ENCODE measurements around the gene CFI. TPM values are rescaled to one million over a fixed set of nuclear protein-coding genes. Genes with fewer than 3 reads are reported as not detected.
"Not testable (repeated sequence)": the region's sequence is repeated elsewhere in the genome, so short reads cannot be mapped to it uniquely, and the experiment has no call there.

The CFI gene
- total RNA-seq, 2 donors from 2014 or later = not detected

- no peaks in the 10 kb centered on the region for H3K9me3 Mint-ChIP-seq
- ATAC-seq (peak; percentile 97 to 99), DNase-seq (ENCODE audit: low spot score) (peak; percentile 91)
- peak within 1 kb of the TSS; percentile 98 to 99 for H3K27ac Mint-ChIP-seq
- peaks cover 0 to 8% of the 10 kb centered on the region in 2 donors for H3K27me3 Mint-ChIP-seq
- peaks cover 35 to 39% of the 10 kb centered on the region in 2 donors for H3K4me1 Mint-ChIP-seq (ENCODE audit: low read depth in 2 of 2)
- H3K4me3 Mint-ChIP-seq = peak within 1 kb of the TSS; percentile 99
- H3K36me3 Mint-ChIP-seq = peaks cover 42% of the 10 kb centered on the region
Measured at GRCh38 chr4:109815151-109816081, 13.6 kb upstream of the CFI start, which contains the start of gene GAR1. GAR1 (plus strand) TSS chr4:109815762; CDS start chr4:109816165, 403 bp downstream.

- ATAC-seq (no peak), DNase-seq (ENCODE audit: low spot score) (no peak)
- Mint-ChIP-seq H3K4me3 (no peak overlapping the region), H3K27ac (no peak overlapping the region), H3K27me3 (peaks cover 12 to 16% of the 10 kb centered on the region in 2 donors), H3K9me3 (no peaks in the 10 kb centered on the region), H3K4me1 (ENCODE audit: low read depth in 2 of 2) (peaks cover 19 to 20% of the 10 kb centered on the region in 2 donors), H3K36me3 (peaks cover 12% of the 10 kb centered on the region)
Measured at GRCh38 chr4:109811707-109812106, 9.9 kb upstream of the CFI start.

- Mint-ChIP-seq H3K9me3 (no peaks in the 10 kb centered on the region), H3K36me3 (peaks cover 5% of the 10 kb centered on the region), H3K27ac (no peak overlapping the region), H3K4me3 (no peak overlapping the region), H3K27me3 (peaks cover 12 to 16% of the 10 kb centered on the region in 2 donors), H3K4me1 (ENCODE audit: low read depth in 2 of 2) (peaks cover 9 to 11% of the 10 kb centered on the region in 2 donors)
- no peak for DNase-seq (ENCODE audit: low spot score)
- no peak for ATAC-seq
Measured at GRCh38 chr4:109810552-109811387, 9.0 kb upstream of the CFI start.

- no peaks in the 10 kb centered on the region for H3K36me3 Mint-ChIP-seq
- peaks cover 12 to 20% of the 10 kb centered on the region in 2 donors for H3K27me3 Mint-ChIP-seq
- no peak for ATAC-seq
- no peak overlapping the region for H3K4me3 Mint-ChIP-seq
- peaks cover 2 to 3% of the 10 kb centered on the region in 2 donors for H3K4me1 Mint-ChIP-seq (ENCODE audit: low read depth in 2 of 2)
- H3K9me3 Mint-ChIP-seq = no peaks in the 10 kb centered on the region
- no peak overlapping the region for H3K27ac Mint-ChIP-seq
- DNase-seq (ENCODE audit: low spot score) = no peak
Measured at GRCh38 chr4:109809655-109810054, 7.9 kb upstream of the CFI start.

- no peaks in the 10 kb centered on the region for H3K9me3 Mint-ChIP-seq
- peaks cover 6 to 8% of the 10 kb centered on the region in 2 donors for H3K27me3 Mint-ChIP-seq
- no peak for DNase-seq (ENCODE audit: low spot score)
- no peaks in the 10 kb centered on the region for H3K4me1 Mint-ChIP-seq (ENCODE audit: low read depth in 2 of 2)
- ATAC-seq = no peak
- no peaks in the 10 kb centered on the region for H3K36me3 Mint-ChIP-seq
- H3K27ac Mint-ChIP-seq = no peak overlapping the region
- H3K4me3 Mint-ChIP-seq = no peak overlapping the region
Measured at GRCh38 chr4:109803924-109804571, 2.2 kb upstream of the CFI start.

GRCh38 chr4:109801099-109801789, 555 bp downstream of the CFI start:
- Mint-ChIP-seq H3K27me3 (peaks cover 6 to 10% of the 10 kb centered on the region in 2 donors), H3K27ac (no peak overlapping the region), H3K4me3 (no peak overlapping the region), H3K36me3 (peaks cover 2% of the 10 kb centered on the region), H3K9me3 (no peaks in the 10 kb centered on the region), H3K4me1 (ENCODE audit: low read depth in 2 of 2) (no peaks in the 10 kb centered on the region)
- no peak for ATAC-seq
- no peak for DNase-seq (ENCODE audit: low spot score)

GRCh38 chr4:109798866-109799265, 2.9 kb downstream of the CFI start:
- H3K4me3 Mint-ChIP-seq = no peak overlapping the region
- peaks cover 13% of the 10 kb centered on the region for H3K36me3 Mint-ChIP-seq
- ATAC-seq = no peak
- DNase-seq (ENCODE audit: low spot score) = no peak
- H3K4me1 Mint-ChIP-seq (ENCODE audit: low read depth in 2 of 2) = no peaks in the 10 kb centered on the region
- H3K27me3 Mint-ChIP-seq = peaks cover 17 to 22% of the 10 kb centered on the region in 2 donors
- no peak overlapping the region for H3K27ac Mint-ChIP-seq
- H3K9me3 Mint-ChIP-seq = peaks cover 10% of the 10 kb centered on the region

- H3K9me3 Mint-ChIP-seq = peaks cover 10% of the 10 kb centered on the region
- H3K27me3 Mint-ChIP-seq = peaks cover 34 to 47% of the 10 kb centered on the region in 2 donors
- H3K36me3 Mint-ChIP-seq = peaks cover 18% of the 10 kb centered on the region
- no peaks in the 10 kb centered on the region for H3K4me1 Mint-ChIP-seq (ENCODE audit: low read depth in 2 of 2)
- H3K27ac Mint-ChIP-seq = no peak overlapping the region
- ATAC-seq (no peak), DNase-seq (ENCODE audit: low spot score) (no peak)
- H3K4me3 Mint-ChIP-seq = no peak overlapping the region
Measured at GRCh38 chr4:109795059-109795458, 6.7 kb downstream of the CFI start.

- Mint-ChIP-seq H3K27me3 (peaks cover 35 to 48% of the 10 kb centered on the region in 2 donors), H3K9me3 (no peaks in the 10 kb centered on the region), H3K27ac (no peak overlapping the region), H3K36me3 (peaks cover 5% of the 10 kb centered on the region), H3K4me1 (ENCODE audit: low read depth in 2 of 2) (no peaks in the 10 kb centered on the region), H3K4me3 (no peak overlapping the region)
- ATAC-seq (no peak), DNase-seq (ENCODE audit: low spot score) (no peak)
Measured at GRCh38 chr4:109787807-109788206, 14.0 kb downstream of the CFI start.

- ATAC-seq (no peak), DNase-seq (ENCODE audit: low spot score) (no peak)
- Mint-ChIP-seq H3K9me3 (no peaks in the 10 kb centered on the region), H3K4me1 (ENCODE audit: low read depth in 2 of 2) (no peaks in the 10 kb centered on the region), H3K4me3 (no peak overlapping the region), H3K27ac (no peak overlapping the region), H3K36me3 (peaks cover 5% of the 10 kb centered on the region), H3K27me3 (peaks cover 35 to 42% of the 10 kb centered on the region in 2 donors)
Measured at GRCh38 chr4:109786846-109787245, 15.0 kb downstream of the CFI start.

GRCh38 chr4:109782092-109782491, 19.7 kb downstream of the CFI start:
- H3K36me3 Mint-ChIP-seq; DNase-seq (ENCODE audit: low spot score); H3K9me3 Mint-ChIP-seq; ATAC-seq; H3K4me1 Mint-ChIP-seq (ENCODE audit: low read depth in 2 of 2); H3K27ac Mint-ChIP-seq; H3K4me3 Mint-ChIP-seq: not testable (repeated sequence)
- peaks cover 23 to 40% of the 10 kb centered on the region in 2 donors for H3K27me3 Mint-ChIP-seq

- Mint-ChIP-seq H3K36me3 (no peaks in the 10 kb centered on the region), H3K27me3 (peaks cover 24 to 48% of the 10 kb centered on the region in 2 donors)
- ATAC-seq = no peak
Measured at GRCh38 chr4:109764789-109765402, 36.9 kb downstream of the CFI start.

More at GRCh38 chr4:109764789-109765402, 36.9 kb downstream of the CFI start:
- DNase-seq (ENCODE audit: low spot score) = no peak
- Mint-ChIP-seq H3K27ac (no peak overlapping the region), H3K9me3 (no peaks in the 10 kb centered on the region), H3K4me3 (no peak overlapping the region), H3K4me1 (ENCODE audit: low read depth in 2 of 2) (no peaks in the 10 kb centered on the region)
